MM.1S (cell line): ENCODE data around the gene CCDC85B.

ENCODE experiments used
- EZH2 ChIP-seq: fragments of 300-600 bp; sonication (generic); optimal IDR thresholded peaks from 2 replicates; pipeline ENCODE3; 2017; ENCODE audit warnings: low read depth, mild to moderate bottlenecking, antibody characterized with exemption, low read length, mixed read lengths
- TF ChIP-seq, protein P1 (sequence below): fragments of 300-600 bp; sonication (generic); IDR thresholded peaks from 2 replicates; pipeline ENCODE4 v1.5.1; 2016; ENCODE audit warnings: antibody characterized with exemption, low read length, mixed read lengths

DNA sequence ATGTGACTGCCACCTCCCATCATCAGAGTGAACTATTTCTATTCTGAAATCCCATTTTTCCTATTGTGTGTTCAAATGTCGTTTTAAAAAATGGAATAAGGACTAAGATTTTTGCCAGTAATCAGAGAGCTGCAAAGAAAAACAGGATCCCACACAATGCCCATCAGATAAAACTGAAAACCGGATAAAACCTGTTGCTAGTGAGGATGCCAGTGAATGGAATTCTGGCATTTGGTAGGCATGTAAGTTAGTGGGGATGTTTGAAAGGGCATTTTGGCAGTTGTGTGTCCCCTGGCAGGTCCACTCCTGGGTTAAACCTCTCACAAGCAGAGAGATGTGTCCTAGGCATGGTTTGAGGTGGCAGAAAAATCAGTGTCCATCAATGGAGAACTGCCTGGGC lies 34.9 kb downstream of the CCDC85B start:
- TF ChIP-seq, protein P1, sequence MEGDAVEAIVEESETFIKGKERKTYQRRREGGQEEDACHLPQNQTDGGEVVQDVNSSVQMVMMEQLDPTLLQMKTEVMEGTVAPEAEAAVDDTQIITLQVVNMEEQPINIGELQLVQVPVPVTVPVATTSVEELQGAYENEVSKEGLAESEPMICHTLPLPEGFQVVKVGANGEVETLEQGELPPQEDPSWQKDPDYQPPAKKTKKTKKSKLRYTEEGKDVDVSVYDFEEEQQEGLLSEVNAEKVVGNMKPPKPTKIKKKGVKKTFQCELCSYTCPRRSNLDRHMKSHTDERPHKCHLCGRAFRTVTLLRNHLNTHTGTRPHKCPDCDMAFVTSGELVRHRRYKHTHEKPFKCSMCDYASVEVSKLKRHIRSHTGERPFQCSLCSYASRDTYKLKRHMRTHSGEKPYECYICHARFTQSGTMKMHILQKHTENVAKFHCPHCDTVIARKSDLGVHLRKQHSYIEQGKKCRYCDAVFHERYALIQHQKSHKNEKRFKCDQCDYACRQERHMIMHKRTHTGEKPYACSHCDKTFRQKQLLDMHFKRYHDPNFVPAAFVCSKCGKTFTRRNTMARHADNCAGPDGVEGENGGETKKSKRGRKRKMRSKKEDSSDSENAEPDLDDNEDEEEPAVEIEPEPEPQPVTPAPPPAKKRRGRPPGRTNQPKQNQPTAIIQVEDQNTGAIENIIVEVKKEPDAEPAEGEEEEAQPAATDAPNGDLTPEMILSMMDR = no peak
- TF ChIP-seq EZH2 = no peak
